ENCODE data around the gene PDZD7. TPM values are rescaled to one million over a fixed set of nuclear protein-coding genes. Genes with fewer than 3 reads are reported as not detected.
A peak's percentile ranks its signal among the peaks of the same experiment; 100 is the strongest.

The PDZD7 gene
- total RNA-seq, 1 donor from 2014 or later = 0.53 TPM

GRCh38 chr10:100998991-100999741 lies 31.8 kb downstream of the PDZD7 start:
- Histone ChIP-seq H3K36me3 (peaks cover 18% of the 10 kb centered on the region in 2 donors), H3K27me3 (no peaks in the 10 kb centered on the region), H3K4me3 (peak overlapping the region; percentile 79 to 92), H3K27ac (peak overlapping the region; percentile 99 to 100), H3K9me3 (no peaks in the 10 kb centered on the region), H3K4me1 (peaks cover 23 to 32% of the 10 kb centered on the region in 2 donors)
- DNase-seq (ENCODE audit: low spot score in 2 of 2) = peak; percentile 27 to 89
- intact Hi-C loops (cut with DNase I) = loop anchor here (1.0 to 10.0 kb wide), 7 partner anchors 14 to 818 kb away; partner anchors contain the start of genes HIF1AN, KAZALD1, OGA and SLF2
- peak; percentile 94 to 99 (median 96) for TF ChIP-seq CTCF (IDR thresholded peaks at IDR 0.05)

- H3K4me1 ChIP-seq = peaks cover 19 to 32% of the 10 kb centered on the region in 2 donors
- intact Hi-C loops (cut with DNase I) = loop anchor here (1.0 to 10.0 kb wide), 7 partner anchors 15 to 819 kb away; partner anchors contain the start of genes HIF1AN, KAZALD1, OGA and SLF2
Observed at GRCh38 chr10:100998183-100998990, 32.5 kb downstream of the PDZD7 start.

GRCh38 chr10:100997360-100998182 lies 33.4 kb downstream of the PDZD7 start:
- Histone ChIP-seq H3K4me3 (peak overlapping the region; percentile 79 to 92), H3K4me1 (peaks cover 16 to 32% of the 10 kb centered on the region in 2 donors), H3K36me3 (peaks cover 8% of the 10 kb centered on the region in 2 donors), H3K9me3 (no peaks in the 10 kb centered on the region), H3K27ac (peak overlapping the region; percentile 99 to 100), H3K27me3 (no peaks in the 10 kb centered on the region)
- peak; percentile 87 to 95 (median 90) for TF ChIP-seq CTCF (IDR thresholded peaks at IDR 0.05)
- intact Hi-C loops (cut with DNase I) = loop anchor here (1.0 to 10.0 kb wide), 8 partner anchors 16 to 820 kb away; partner anchors contain the start of genes HIF1AN, KAZALD1, OGA and PDZD7
- DNase-seq (ENCODE audit: low spot score in 2 of 2) = peak in 1 of 2 donors; percentile 86

More at GRCh38 chr10:100998183-100998990, 32.5 kb downstream of the PDZD7 start:
- TF ChIP-seq CTCF (IDR thresholded peaks at IDR 0.05) = no peak
- Histone ChIP-seq H3K27ac (peak overlapping the region; percentile 99 to 100), H3K4me3 (peak overlapping the region; percentile 79 to 92), H3K9me3 (no peaks in the 10 kb centered on the region), H3K27me3 (no peaks in the 10 kb centered on the region), H3K36me3 (peaks cover 14 to 16% of the 10 kb centered on the region in 2 donors)
- DNase-seq (ENCODE audit: low spot score in 2 of 2) = peak; percentile 44 to 90

GRCh38 chr10:100996678-100997359 lies 34.1 kb downstream of the PDZD7 start:
- Histone ChIP-seq H3K9me3 (no peaks in the 10 kb centered on the region), H3K27ac (peak overlapping the region; percentile 99 to 100), H3K36me3 (peaks cover 6 to 7% of the 10 kb centered on the region in 2 donors), H3K4me1 (peaks cover 10 to 25% of the 10 kb centered on the region in 2 donors), H3K27me3 (no peaks in the 10 kb centered on the region), H3K4me3 (peak overlapping the region; percentile 79 to 92)
- no peak for TF ChIP-seq CTCF (IDR thresholded peaks at IDR 0.05)
- no peak for DNase-seq (ENCODE audit: low spot score in 2 of 2)
- intact Hi-C loops (cut with DNase I) = loop anchor here (1.0 to 10.0 kb wide), 3 partner anchors 34 to 820 kb away; partner anchors contain the start of genes HIF1AN, OGA, PDZD7 and SFXN3

All from ascending aorta (tissue), 2 donors.